Urothelium cell line (cell line): ENCODE measurements around the gene TSGA10.

Experiments used
- DNase-seq: peaks from one replicate; pipeline ENCODE4 v3.0.0; 2011; ENCODE audit warnings: low spot score, mixed read lengths
- FAIRE-seq: peaks from 2 replicates; lab custom pipeline; 2011; peaks lifted over from hg19 to GRCh38; lab: Jason Lieb, UNC

TSGA10 gene

DNA sequence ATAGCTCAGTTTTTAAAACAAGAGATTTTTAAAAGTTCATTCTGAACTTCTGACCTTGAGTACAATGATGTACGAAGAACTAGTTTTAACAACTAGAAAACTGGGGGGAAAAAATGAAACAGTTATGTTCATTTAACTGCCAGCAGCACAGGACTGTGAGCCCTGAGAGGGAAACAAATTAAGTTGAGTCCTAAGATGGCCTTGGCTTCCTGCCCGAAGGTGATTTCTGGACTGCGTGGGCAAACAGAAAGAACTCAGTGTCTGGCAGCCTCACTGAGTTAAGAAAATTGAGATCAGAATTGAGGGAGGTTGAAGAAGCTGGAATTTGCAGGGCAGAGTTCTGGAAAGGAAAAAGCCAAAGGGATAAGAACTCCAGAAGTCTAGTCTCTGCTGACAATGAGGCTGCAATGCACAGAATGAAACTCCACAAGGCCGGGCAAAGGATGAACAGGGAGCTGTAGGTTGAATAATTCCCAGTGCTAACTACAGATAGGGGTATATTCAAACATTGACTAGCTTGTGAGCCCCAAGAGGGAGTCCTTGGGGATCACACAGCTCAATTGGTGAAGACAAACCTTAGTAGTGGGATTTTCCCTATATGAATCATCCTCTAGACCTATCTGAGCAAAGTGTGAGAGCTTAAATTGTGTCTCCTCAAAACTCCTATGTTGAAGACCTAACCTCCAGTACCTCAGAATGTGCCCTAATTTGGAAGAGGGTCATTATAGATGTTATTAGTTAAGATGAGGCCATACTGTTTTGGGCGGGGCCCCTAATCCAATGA, 205.6 kb downstream of the TSGA10 start:
- DNase-seq (no peak), FAIRE-seq (no peak)

DNA sequence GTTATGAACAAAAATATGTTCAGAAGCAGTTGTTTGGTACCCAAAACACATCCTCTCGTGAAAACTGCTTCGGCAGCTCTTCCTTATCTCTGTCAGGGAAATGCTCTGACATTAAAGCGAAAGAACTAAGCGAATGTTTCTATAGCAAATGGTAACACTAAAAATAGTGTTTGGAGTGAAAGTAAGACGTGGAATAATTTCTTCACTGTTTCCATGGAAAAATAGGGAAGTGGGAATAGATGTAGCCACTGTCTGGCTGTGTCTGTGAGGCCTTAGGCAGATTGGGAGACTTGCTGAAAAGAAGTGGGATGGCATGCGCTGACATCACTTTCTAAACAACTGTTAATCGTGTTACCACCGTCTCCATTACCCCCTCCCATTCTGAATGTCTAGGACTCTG, 207.2 kb downstream of the TSGA10 start:
- DNase-seq (no peak), FAIRE-seq (no peak)
